Renal pelvis (tissue), 4 donors: ENCODE measurements around the gene SLC22A23. TPM values are rescaled to one million over a fixed set of nuclear protein-coding genes. Genes with fewer than 3 reads are reported as not detected.

Experiments
- DNase-seq: peaks from one replicate; pipeline ENCODE4 v3.0.0-alpha.2; 2013
- polyA plus RNA-seq, 3 donors: library from polyadenylated mRNA; unstranded; fragments of 120-200 nt; gene quantifications; one replicate each; pipeline ENCODE4 v1.2.1, GENCODE V29; 2013; ENCODE audit not compliant: insufficient read length in 3 of 3

SLC22A23 gene
- polyA plus RNA-seq, 3 donors: 10.7 to 16.3 (median 14.0) TPM

DNA sequence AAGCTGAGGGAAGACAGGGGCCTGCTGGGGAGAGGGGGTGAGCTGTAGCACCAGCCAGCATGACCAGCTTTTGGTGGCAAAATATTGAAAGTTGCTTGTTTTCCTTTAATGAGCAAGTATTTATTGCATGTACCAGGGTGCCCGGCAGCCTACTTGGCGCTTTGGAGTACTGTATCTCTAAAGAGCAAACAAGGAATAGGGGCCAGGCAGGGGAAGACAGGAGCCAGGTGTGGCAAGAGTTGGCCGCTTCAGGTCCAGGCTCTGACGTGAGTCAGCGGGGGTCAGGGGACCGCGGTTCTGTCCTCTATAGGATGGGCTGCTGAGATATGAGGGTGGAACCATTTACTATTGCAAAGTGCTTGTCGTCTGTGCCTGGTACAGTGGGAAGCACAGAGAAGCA is 135.0 kb downstream of the SLC22A23 start:
- DNase-seq: no peak

DNA sequence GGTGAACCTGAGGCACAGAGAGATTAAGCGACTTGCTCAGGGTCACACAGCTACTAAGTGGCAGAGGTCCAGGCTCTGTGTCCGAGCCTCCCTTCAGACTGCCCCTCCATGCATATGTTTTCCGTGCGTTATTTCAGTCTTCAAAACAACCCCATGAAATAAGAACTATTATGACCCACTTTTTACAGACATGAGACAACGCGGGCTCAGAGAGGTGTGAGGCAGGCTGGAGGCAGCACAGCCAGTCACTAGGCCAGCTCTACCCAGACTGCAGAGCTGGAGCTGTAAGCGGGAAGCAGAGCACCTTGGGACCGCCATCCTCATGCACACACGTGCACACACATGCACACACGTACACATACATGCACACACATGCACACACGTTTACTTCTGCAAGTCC is 135.8 kb downstream of the SLC22A23 start:
- no peak for DNase-seq

DNA sequence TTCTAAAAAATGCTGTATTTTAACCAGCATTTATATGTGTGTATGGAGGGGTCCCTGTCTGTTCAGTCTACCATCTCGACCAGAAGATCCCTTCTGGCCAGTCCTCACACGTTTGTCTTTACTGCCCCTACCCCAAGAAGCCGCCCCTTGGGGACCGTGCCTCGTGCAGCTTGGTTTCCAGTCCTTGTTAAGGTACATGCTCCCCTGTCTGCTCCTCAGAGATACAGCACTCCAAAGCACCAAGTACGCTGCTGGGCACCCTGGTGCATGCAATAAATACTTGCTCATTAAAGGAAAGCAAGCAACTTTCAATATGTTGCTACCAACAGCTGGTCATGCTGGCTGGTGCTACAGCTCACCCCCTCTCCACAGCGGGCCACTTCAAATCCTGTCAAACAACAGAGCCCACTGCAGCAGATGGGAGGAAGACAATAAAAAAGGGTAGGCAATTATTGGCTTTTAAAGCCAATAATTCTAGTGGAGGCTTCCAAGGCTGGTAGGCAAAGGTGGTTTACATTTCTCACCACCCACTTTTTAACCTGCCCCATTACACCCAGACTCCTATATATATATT is 136.5 kb downstream of the SLC22A23 start:
- DNase-seq: no peak

DNA sequence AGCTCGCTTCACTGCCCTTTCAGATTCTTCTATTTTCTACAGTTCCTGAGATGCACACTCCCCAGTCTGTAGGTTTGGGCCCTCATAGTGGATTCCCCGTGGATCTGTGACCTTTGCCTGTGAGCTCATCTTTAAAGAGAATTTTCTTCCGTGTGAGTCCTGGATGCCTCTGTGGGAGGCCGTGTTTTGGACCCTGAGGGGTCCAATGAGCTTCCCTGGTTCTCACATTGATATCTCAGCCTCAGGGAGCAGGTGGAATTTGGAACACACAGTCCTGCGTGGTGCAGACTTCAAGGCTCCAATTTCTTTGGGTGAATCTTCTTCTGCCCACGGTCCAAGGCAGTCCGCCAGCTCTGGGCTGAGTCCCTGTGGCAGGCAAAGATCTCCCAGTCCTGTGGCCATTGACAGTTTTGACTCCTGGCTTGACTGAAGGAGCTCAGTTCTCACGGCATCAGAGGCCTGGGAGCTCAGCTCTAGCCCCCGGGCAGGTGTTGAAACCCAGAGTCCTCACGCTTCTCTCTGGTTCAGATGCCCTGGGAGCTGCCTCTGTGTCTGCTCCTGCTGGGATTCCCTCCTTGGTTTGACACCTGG is 137.1 kb downstream of the SLC22A23 start:
- DNase-seq: no peak

DNA sequence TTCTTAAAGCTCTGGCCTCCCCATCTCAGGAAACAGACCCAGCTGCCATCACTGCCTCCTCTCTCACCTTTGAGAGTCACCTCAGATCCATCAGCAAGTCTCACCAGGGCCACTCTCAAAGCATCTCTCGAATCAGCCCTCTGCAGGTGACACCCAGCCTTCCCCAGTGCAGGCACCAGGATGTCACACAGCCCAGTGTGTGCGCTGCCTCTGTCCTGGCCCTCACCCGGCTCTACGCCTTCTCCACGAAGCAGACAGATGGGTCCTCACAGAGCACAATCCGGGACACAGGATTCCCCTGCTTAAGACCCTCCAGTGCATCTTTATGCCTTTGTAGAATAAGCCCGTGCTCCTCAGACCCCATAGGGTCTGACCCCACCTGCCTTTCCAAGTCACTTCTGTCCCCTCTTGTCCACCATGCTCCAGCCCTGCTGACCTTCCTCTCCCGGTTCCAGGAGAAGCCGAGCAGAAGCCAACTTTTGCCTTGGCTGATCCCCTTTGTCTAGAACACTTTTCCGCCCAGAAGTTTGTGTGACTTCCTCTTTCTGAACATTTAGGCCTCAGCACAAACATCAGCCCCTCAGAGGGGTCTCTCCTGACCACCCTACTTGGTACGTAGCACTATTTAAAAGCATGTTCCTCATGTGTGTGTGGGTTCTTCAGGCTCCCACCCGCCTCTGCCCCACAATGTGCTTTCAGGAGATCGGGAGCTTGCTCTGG is 137.9 kb downstream of the SLC22A23 start:
- DNase-seq: no peak

DNA sequence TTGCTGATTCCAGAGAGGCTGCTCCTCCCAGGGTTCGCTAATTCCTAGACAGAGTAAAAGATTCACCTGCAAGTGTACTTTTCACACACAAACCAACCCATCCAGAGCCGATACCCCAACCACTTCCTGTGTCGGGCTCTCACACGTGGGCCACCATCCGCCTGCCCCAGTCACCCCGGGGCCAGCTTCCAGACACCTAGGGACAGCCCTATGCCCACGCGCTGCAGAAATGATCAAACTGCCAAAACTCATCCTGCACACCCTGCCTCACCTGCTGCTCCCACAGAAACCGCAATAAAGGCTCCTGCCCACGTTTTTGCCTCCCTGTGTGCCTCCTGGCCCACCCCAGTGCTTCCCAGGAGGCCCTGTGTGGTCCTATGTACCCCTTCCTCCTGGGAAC is 138.6 kb downstream of the SLC22A23 start:
- DNase-seq: no peak

DNA sequence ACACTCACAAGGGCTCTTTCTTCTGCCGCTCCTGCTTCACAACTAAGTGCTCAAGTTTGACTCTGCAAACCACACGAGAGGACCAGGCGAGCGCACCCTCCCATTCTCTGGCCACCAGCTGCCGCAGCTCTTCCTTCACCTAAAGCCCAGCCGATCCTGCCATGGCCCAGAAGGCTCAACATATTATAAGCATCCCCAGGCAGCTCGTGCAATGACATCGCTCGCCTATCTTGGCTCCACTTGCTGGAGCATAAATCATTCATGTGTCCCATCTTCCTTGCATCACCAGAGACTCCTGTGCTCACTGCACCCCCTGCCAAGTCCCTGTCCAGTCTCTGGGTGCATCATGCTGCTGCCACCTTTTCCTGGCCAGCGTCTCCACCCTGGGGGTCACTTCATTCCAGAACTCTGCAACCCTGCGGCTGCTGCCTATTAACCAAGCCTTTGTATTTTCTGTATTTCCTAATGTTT is 139.1 kb downstream of the SLC22A23 start:
- DNase-seq: no peak

DNA sequence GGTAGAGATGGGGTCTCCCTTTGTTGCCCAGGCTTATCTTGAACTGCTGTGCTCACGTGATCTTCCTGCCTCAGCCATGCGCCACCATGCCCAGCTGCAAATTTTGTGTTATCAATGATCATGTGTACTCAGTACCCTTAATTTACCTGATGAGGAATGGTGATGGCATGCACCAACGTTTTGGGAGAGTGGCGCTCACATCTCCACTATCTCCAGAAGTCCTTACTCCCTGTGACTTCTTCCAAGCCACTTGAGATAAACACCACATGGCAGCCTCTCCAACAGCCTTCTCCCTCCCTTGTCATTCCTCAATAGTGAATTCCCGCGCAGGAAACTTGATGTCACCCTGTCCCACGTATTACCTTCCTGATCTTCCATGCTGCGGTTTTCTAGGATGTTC is 140.0 kb downstream of the SLC22A23 start:
- no peak for DNase-seq

DNA sequence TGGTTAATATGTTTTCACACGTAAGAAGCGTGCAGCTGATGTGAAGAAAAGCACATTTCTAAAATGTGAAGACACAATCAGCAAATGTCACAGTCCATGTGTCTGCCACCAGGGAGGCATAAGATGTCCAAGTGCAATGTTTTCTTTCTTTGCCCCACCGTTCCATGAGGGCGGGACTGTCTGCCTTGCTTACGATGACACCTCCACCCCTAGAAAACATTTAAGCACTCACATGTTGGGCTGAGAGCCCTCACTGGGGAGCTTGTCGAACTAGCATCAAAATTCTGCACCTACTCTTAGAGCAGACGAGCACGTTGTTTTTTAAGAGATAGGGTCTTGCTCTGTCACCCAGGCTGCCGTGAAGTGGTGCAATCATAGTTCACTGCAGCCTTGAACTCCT is 140.5 kb downstream of the SLC22A23 start:
- no peak for DNase-seq

DNA sequence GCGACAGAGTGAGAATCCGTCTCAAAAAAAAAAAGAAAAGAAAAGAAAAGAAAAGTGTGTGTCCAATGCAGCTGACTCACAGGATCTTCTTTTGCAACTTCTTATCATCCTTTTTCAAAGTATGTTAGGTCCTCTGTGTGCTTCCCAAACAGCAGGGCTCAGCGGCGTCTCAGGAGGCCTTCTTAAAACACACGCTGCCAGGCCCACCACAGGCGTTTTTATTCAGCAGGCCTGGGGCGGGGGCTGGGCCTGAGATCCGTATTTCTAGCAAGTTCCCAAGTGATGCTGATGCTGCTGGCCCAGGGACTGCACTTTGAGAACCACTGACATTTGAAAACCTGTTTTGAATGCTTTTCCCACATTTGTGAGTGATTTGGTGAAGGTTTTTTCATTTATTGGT is 141.0 kb downstream of the SLC22A23 start:
- no peak for DNase-seq

DNA sequence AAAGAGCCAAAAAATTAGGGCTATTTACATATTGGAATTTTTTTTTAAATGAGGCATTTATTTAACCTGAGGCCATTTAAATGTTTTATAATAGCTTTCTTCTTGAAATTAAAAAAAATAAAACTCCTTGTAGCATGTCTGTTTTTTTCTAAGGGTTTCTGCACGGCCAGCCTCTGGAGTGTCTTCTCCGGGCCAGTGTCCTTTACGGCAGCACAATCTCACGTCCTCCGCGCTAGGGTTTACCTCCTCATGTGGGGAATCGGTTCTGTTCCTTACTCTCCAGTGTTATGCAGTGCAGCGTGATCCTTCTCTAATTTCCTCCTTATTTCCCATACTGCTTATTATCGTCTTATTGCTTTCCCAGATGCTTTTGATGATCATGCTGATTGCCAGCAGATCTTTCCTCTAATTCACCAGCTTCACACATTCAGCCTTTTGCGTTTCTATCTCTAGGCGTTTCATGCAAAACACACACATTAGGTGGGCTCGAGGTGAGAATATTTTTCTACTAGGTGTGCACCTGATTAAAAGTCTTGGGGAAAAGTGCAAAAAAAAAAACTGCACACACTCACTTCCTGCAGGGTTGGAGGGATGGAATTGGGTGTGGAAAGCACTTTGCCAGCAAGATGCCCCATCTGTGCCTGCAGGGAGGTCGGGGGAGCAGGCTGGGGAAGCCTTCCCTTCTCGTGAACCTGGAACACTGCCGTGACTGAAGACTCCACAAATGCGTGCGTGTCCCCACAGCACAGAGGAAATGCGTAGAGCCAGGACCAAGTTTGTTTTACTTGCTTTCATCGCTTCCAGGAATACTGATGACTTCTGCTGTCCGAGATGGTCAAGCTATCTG is 142.0 kb downstream of the SLC22A23 start:
- DNase-seq: no peak

DNA sequence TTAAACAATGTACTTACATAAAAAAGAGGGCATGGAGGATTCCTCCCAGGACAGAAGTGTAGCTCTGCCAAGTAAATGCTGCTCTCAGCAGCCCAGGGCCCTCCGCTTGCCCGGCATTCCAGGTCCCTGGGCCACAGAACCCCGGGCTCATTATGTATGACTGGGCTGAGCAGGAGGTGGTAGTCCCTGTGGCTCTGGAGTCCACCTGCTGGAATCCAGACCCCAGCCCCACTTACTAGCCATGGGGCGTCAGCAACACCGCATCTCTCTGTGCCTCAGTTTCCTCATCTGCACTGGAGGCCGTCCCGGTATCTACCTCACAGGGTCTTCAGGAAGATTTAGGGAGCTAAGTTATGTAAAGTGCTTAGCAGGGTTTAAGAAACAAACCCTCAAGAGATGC is 142.7 kb downstream of the SLC22A23 start:
- no peak for DNase-seq

DNA sequence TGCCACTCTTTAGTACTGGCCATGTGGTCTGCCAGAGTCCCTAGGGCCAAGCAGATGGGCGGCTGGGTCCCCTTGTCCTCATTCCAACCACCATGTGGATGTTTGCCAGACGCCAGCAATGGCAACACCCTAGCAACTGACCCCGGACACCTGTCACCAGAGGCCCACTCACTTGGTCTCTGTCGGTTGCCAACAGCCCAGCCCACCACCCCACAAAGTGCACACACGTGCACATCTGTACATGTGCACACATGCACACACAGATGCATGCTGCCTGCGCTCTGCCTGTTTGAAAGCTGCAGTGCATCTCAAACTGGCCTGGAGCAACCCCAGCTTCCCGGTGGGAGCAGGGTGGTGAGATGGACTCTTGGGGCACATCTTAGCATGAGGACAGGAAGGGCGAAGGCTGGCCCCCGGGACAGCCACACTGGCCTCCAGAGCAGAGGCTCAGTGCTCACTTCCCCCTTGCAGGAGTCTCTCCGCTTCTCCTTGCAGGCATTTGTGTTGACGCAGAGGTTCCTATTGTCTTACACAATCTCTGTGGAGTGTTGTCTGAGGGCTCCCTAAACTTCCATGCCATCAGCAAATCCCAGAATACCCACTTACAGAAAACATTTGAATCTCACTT is 144.1 kb downstream of the SLC22A23 start:
- no peak for DNase-seq

DNA sequence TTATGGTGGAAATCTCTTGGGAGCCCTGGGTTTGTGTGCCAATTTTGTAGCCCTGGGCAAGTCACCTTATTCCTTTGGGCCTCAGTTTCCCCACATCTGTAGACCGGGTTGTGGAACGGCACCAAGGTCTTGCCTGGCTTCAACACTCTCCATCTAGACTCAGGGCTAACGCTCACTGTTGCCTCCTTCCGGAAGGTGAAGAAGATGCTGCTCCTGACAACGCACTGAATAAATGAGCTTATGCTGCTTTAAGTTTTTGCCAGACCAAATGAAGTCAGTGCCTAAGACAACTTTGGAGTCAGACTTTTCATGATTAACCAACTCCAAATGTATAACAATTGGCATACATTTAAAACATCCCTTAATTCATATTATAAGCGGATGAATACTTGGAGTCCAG is 145.0 kb downstream of the SLC22A23 start:
- DNase-seq: no peak

DNA sequence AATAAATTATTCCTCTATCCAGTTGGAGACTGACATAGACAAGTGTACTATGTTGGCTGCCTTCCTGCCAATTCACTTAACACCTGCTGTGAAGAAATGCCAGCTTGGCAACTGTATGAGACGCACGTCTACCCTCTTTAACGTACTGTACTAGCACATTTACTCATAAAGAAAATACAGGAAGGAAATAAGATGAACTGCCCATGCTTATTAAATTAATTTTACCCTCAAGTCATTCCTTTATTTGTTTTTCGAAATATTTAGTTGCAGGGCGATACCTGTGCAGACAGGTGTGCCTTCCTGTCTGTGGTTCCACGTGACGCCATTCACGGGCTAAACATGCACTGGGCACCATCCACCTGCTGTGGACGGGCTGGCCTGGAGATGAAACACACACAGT is 146.1 kb downstream of the SLC22A23 start:
- DNase-seq: no peak

DNA sequence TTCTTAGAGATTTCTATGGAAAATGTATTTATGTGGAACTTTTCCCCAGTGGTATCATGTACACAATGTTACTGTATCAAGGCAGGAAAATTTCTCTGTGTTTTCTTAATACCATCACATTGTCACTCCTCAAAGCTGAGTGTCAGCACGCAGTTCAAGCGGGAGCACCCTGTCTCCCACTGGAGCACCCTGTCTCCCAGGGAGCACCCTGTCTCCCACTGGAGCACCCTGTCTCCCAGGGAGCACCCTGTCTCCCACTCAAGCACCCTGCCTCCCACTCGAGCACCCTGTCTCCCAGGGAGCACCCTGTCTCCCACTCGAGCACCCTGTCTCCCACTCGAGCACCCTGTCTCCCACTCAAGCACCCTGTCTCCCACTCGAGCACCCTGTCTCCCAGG is 146.8 kb downstream of the SLC22A23 start:
- no peak for DNase-seq

DNA sequence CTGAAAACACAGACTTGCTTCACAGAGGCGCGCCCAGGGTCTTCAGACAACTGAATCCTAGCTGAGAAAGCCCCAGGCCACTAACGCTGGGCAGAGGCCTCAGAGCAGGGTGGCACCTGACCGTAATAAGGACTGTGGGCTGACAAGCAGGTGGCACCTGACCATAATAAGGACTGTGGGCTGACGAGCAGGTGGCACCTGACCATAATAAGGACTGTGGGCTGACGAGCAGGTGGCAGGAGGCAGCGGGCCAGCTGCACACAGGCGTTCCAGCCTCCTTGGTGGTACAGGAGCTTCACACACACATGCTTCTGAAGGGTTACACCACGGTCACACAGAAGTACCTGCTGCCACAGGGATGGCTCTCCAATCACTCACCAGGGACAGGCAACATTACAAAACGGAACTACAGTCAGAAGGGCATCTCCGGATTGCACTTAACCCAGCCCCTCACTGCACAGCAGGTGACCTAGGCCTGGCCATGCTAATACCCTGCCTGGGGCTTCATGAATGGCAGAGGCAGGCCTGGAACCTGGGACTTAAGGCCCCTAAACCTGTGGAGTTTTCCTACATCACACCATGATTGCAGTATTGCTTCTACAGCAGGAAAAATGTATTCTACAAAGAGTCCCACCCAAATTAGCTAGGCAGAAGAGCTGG is 147.3 kb downstream of the SLC22A23 start:
- DNase-seq: no peak

DNA sequence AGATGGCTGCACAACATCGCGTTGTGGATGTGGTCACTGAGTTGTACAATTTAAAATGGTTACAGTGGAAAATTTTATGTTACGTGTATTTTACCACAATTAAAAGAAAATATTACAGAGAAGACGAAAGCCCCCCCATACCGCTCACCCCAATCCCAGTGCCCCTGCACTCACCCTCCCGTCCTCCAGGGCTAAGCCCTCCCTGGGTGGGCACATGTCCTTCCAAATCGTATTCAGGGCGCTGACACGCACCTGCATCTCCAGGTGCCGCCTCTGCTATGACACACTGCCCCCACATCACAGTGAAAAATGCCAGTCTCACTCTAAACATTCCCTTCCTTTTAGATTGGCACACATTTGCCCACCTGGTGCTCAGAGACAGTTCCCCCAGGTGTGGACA is 148.7 kb downstream of the SLC22A23 start:
- no peak for DNase-seq

DNA sequence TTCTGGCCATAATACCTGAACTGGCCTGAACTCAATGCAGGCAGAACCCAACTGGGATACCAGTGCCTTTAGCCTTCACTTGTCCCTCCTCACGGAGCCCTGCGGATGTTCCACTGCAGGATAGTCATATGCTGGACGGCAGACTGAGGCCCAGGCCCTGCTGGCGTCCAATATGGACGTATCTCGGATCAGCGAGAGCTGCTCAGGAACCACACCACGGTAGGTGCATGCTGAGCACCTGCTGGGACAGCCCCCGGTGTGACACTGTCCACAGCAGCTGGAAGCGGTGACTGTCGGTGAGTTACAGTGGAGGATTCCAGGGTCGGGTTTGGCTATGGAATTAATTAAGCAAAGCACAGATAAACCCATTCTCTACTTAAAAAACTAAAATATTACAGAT is 149.4 kb downstream of the SLC22A23 start:
- DNase-seq: no peak

DNA sequence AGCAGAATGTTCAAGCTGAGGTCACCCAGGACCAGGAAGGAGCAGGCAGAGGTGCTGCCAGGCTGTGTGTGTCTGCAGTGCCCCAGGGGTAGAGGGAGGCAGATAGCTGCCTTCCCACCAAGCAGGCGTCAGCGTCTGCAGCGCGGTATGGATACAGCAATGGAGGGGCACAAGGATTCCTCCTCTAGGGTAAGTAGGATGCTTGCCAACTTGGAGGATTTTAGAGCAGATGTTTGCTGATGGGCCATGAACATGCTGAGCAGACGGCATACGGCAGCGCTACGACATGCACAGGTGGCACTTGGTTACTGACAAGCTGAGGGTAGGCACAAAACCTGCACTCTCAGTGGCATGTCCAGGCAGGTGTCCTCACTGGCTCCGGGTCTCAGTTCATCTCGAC is 150.0 kb downstream of the SLC22A23 start:
- DNase-seq: no peak

DNA sequence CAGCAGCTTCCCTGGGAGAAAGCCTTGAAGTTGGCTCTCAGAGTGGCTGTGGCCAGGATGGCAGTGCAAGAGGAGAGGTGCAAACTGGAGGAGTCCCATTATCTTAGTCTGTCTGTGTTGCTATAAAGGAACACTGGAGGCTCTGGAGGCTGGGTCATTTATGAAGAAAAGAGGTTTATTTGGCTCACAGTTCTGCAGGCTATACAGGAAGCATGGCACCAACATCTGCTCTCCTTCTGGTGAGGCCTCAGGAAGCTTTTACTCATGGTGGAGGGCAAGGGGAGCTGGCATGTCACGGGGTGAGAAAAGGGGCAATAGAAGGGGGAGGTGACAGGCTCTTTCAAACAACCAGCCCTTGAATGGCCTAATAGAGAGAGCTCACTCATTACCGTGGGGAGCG is 151.0 kb downstream of the SLC22A23 start:
- DNase-seq: no peak

DNA sequence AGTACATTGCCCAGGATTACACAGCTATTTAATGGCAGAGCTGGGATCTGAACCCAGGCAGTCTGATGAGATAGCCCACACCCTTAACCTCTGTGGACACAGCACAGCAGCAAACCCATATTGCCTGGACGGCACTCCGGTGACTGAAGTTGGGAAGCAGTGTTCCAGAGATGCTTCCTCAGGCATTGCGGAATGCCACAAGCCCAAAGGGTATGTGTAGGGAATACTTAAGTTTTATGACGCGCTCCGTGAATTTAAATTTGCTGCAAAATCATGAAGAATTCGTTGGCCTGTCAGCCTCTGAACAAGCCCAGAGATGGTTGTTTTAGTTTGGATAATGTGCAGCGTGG is 151.7 kb downstream of the SLC22A23 start:
- no peak for DNase-seq
